Measurements from ENCODE around the gene PACSIN2.
A peak's percentile ranks its signal among the peaks of the same experiment; 100 is the strongest.

Gene PACSIN2

GRCh38 chr22:42959576-42960509, 55.1 kb downstream of the PACSIN2 start:
- Histone ChIP-seq H3K4me3 (peak overlapping the region; percentile 40 to 41), H3K27me3 (no peaks in the 10 kb centered on the region), H3K36me3 (peaks cover 0 to 3% (median 0%) of the 10 kb centered on the region in 3 donors), H3K9me3 (no peaks in the 10 kb centered on the region), H3K4me1 (peaks cover 0 to 84% (median 48%) of the 10 kb centered on the region in 4 donors), H3K27ac (peak overlapping the region; percentile 39 to 46)
- peak; percentile 72 to 77 for DNase-seq
- no peak for TF ChIP-seq CTCF (IDR thresholded peaks at IDR 0.05)
- intact Hi-C loops (cut with DNase I; ENCODE audit: low total_unique reads), result loop anchor here (10.0 kb wide), 1 partner anchor 55 kb away; no protein-coding TSS in a partner anchor

- TF ChIP-seq CTCF (IDR thresholded peaks at IDR 0.05), result no peak
- Histone ChIP-seq H3K4me1 (peaks cover 0 to 87% (median 48%) of the 10 kb centered on the region in 4 donors), H3K36me3 (no peaks in the 10 kb centered on the region), H3K9me3 (no peaks in the 10 kb centered on the region), H3K27ac (peak overlapping the region; percentile 6 to 46), H3K27me3 (no peaks in the 10 kb centered on the region), H3K4me3 (peak overlapping the region; percentile 40 to 41)
- DNase-seq, result no peak
- intact Hi-C loops (cut with DNase I; ENCODE audit: low total_unique reads), result no loop called here
Measured at GRCh38 chr22:42958937-42959336, 56.0 kb downstream of the PACSIN2 start.

- intact Hi-C loops (cut with DNase I; ENCODE audit: low total_unique reads), result no loop called here
Measured at GRCh38 chr22:42957958-42958357, 57.0 kb downstream of the PACSIN2 start.

GRCh38 chr22:42957544-42957943, 57.4 kb downstream of the PACSIN2 start:
- TF ChIP-seq CTCF (IDR thresholded peaks at IDR 0.05), result no peak
- Histone ChIP-seq H3K4me1 (peaks cover 0 to 89% (median 44%) of the 10 kb centered on the region in 4 donors), H3K9me3 (no peaks in the 10 kb centered on the region), H3K27me3 (no peaks in the 10 kb centered on the region), H3K27ac (peak overlapping the region in 1 of 2 donors; percentile 46), H3K4me3 (peak overlapping the region in 1 of 2 donors; percentile 40), H3K36me3 (no peaks in the 10 kb centered on the region)
- no peak for DNase-seq
- intact Hi-C loops (cut with DNase I; ENCODE audit: low total_unique reads), result no loop called here

More at GRCh38 chr22:42957958-42958357, 57.0 kb downstream of the PACSIN2 start:
- no peaks in the 10 kb centered on the region for H3K27me3 ChIP-seq
- no peaks in the 10 kb centered on the region for H3K36me3 ChIP-seq
- H3K4me1 ChIP-seq, result peaks cover 0 to 89% (median 45%) of the 10 kb centered on the region in 4 donors
- no peaks in the 10 kb centered on the region for H3K9me3 ChIP-seq
- peak overlapping the region; percentile 40 to 41 for H3K4me3 ChIP-seq
- no peak for DNase-seq
- no peak for TF ChIP-seq CTCF (IDR thresholded peaks at IDR 0.05)
- peak overlapping the region in 1 of 2 donors; percentile 46 for H3K27ac ChIP-seq

- Histone ChIP-seq H3K27me3 (no peaks in the 10 kb centered on the region), H3K4me3 (no peak overlapping the region), H3K4me1 (peaks cover 0 to 91% (median 41%) of the 10 kb centered on the region in 4 donors), H3K27ac (no peak overlapping the region), H3K36me3 (no peaks in the 10 kb centered on the region), H3K9me3 (no peaks in the 10 kb centered on the region)
- no peak for TF ChIP-seq CTCF (IDR thresholded peaks at IDR 0.05)
- DNase-seq, result no peak
- intact Hi-C loops (cut with DNase I; ENCODE audit: low total_unique reads), result no loop called here
Measured at GRCh38 chr22:42955848-42956247, 59.1 kb downstream of the PACSIN2 start.
